ENCODE data around the gene PSAT1. TPM values are rescaled to one million over a fixed set of nuclear protein-coding genes. Genes with fewer than 3 reads are reported as not detected.

PSAT1 gene
- total and polyA plus RNA-seq, 2 of the 13 experiments (the other 11 are each of a cell fraction or from before 2014, with no cell fraction given) = 135 to 229 TPM

GRCh38 chr9:78354324-78354973, 57.5 kb downstream of the PSAT1 start (continued):
- TF ChIP-seq ZNF772 (CRISPR knock-in tag; IDR thresholded peaks at IDR 0.05) (no peak), ZNF333 (CRISPR knock-in tag; IDR thresholded peaks at IDR 0.05; ENCODE audit: borderline replicate concordance) (no peak), ZNF547 (CRISPR knock-in tag; IDR thresholded peaks at IDR 0.05) (no peak), FOXA3 (CRISPR knock-in tag; IDR thresholded peaks at IDR 0.05) (peak; percentile 95), PCBP2 (optimal IDR thresholded peaks at IDR 0.05; ENCODE audit: low read depth, low read length, poor library complexity, severe bottlenecking) (no peak), ZNF280B (CRISPR knock-in tag; IDR thresholded peaks at IDR 0.05; ENCODE audit: borderline replicate concordance) (no peak), KDM4B (CRISPR knock-in tag; IDR thresholded peaks at IDR 0.05) (no peak), KLF9 (CRISPR knock-in tag; IDR thresholded peaks at IDR 0.05; ENCODE audit: low read depth) (no peak), AGO1 (IDR thresholded peaks at IDR 0.05; ENCODE audit: low read depth, low read length, poor library complexity, severe bottlenecking) (no peak), EP300 (IDR thresholded peaks at IDR 0.05; ENCODE audit: low read depth in 2 of 2, low read length in 2 of 2) (peak in 1 of 2 experiments; percentile 77; a peak in 2 of 4 replicates), EP300 (CRISPR knock-in tag; IDR thresholded peaks at IDR 0.05; ENCODE audit: borderline replicate concordance) (no peak), ZNF253 (CRISPR knock-in tag; IDR thresholded peaks at IDR 0.05; ENCODE audit: borderline replicate concordance) (no peak), ZFP90 (CRISPR knock-in tag; IDR thresholded peaks at IDR 0.05; ENCODE audit: borderline replicate concordance) (no peak), ZNF563 (CRISPR knock-in tag; IDR thresholded peaks at IDR 0.05) (no peak), ZFY (CRISPR knock-in tag; IDR thresholded peaks at IDR 0.05) (no peak), ZNF576 (CRISPR knock-in tag; IDR thresholded peaks at IDR 0.05) (no peak), IRF2 (CRISPR knock-in tag; IDR thresholded peaks at IDR 0.05) (peak; percentile 51; the same call in 1 of the 2 replicates), PHF5A (CRISPR knock-in tag; IDR thresholded peaks at IDR 0.05; ENCODE audit: low read depth, unreplicated experiment) (no peak), IKZF4 (CRISPR knock-in tag; IDR thresholded peaks at IDR 0.05; ENCODE audit: borderline replicate concordance, low read depth, not compliant biosample characterization) (no peak), ZNF549 (CRISPR knock-in tag; IDR thresholded peaks at IDR 0.05) (no peak), ZNF891 (CRISPR knock-in tag; IDR thresholded peaks at IDR 0.05) (no peak), HES4 (CRISPR knock-in tag; IDR thresholded peaks at IDR 0.05; ENCODE audit: borderline replicate concordance) (no peak), ZMYM3 (CRISPR knock-in tag; IDR thresholded peaks at IDR 0.05) (peak; percentile 92), ZMYM2 (CRISPR knock-in tag; IDR thresholded peaks at IDR 0.05) (no peak), ZFP1 (CRISPR knock-in tag; IDR thresholded peaks at IDR 0.05) (0 out of 2 replicates have a peak, but pooled peaks have one; percentile 33), MXI1 (IDR thresholded peaks at IDR 0.05; ENCODE audit: borderline replicate concordance, low read depth, low read length) (no peak), ZNF441 (CRISPR knock-in tag; IDR thresholded peaks at IDR 0.05; ENCODE audit: borderline replicate concordance) (no peak), ZNF232 (CRISPR knock-in tag; IDR thresholded peaks at IDR 0.05; ENCODE audit: borderline replicate concordance) (no peak), ZSCAN30 (CRISPR knock-in tag; IDR thresholded peaks at IDR 0.05) (no peak), GZF1 (CRISPR knock-in tag; IDR thresholded peaks at IDR 0.05) (no peak), CBX5 (CRISPR knock-in tag; IDR thresholded peaks at IDR 0.05; ENCODE audit: borderline replicate concordance) (no peak), ZNF7 (CRISPR knock-in tag; IDR thresholded peaks at IDR 0.05) (no peak), ZNF709 (CRISPR knock-in tag; IDR thresholded peaks at IDR 0.05) (no peak)

All from HepG2 (cell line).